ENCODE data around the gene LTBR. TPM values are rescaled to one million over a fixed set of nuclear protein-coding genes. Genes with fewer than 3 reads are reported as not detected.

Gene LTBR
- total RNA-seq, 3 donors from 2014 or later = 114 to 142 (median 135) TPM

DNA sequence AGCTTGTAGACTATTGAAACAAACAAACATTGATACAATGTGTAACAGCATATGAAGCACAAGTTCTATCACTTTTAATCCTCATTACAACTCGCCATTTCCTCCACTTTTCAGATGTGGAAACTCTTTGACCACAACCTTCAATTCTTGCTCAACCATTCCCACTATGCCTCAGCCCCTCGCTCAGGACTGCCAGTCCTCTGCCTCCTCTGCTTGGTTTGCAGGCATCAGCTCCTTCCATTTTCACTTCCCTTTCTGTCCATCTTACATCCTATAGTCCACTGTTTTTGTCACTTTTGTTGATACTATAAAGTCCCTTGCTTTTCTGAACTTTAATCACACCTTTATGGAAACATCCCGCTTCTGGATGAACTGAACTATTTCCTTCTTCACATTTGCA is 32.6 kb downstream of the LTBR start:
- DNase-seq (no peak), ATAC-seq (peak; percentile 20)
- H3K36me3 ChIP-seq (ENCODE audit: low read depth) = no peaks in the 10 kb centered on the region
- intact Hi-C loops (cut with DNase I, micrococcal nuclease) = no loop called here
- H3K9me3 ChIP-seq = no peaks in the 10 kb centered on the region
- TF ChIP-seq, protein P1, sequence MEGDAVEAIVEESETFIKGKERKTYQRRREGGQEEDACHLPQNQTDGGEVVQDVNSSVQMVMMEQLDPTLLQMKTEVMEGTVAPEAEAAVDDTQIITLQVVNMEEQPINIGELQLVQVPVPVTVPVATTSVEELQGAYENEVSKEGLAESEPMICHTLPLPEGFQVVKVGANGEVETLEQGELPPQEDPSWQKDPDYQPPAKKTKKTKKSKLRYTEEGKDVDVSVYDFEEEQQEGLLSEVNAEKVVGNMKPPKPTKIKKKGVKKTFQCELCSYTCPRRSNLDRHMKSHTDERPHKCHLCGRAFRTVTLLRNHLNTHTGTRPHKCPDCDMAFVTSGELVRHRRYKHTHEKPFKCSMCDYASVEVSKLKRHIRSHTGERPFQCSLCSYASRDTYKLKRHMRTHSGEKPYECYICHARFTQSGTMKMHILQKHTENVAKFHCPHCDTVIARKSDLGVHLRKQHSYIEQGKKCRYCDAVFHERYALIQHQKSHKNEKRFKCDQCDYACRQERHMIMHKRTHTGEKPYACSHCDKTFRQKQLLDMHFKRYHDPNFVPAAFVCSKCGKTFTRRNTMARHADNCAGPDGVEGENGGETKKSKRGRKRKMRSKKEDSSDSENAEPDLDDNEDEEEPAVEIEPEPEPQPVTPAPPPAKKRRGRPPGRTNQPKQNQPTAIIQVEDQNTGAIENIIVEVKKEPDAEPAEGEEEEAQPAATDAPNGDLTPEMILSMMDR (IDR thresholded peaks at IDR 0.05) = no peak
- no peak overlapping the region for H3K4me3 ChIP-seq
- peaks cover 5% of the 10 kb centered on the region for H3K4me1 ChIP-seq (ENCODE audit: low read depth)

DNA sequence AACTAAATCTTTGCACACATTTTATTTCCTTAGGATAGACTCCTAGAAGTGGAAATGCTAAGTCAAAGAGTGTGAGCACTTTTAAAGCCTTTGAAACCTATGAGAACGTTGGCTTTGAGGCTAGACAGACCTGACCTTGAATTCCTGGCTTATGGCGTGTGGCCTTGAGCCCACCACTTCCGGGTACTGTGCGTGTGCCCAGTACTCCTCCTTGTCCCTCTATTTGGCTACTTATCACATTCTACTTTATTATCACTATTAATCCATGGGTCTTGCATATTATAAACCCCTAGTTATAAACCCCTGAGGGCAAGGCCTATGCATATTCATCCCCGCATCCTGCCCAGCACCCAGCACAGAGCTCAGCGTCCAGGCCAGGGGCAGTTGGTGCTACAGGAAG is 34.8 kb downstream of the LTBR start:
- Histone ChIP-seq H3K9me3 (no peaks in the 10 kb centered on the region), H3K4me1 (ENCODE audit: low read depth) (peaks cover 11% of the 10 kb centered on the region), H3K36me3 (ENCODE audit: low read depth) (no peaks in the 10 kb centered on the region), H3K4me3 (no peak overlapping the region)
- ATAC-seq (no peak), DNase-seq (no peak)
- TF ChIP-seq, protein P1 (IDR thresholded peaks at IDR 0.05) = no peak
- intact Hi-C loops (cut with DNase I, micrococcal nuclease) = no loop called here

DNA sequence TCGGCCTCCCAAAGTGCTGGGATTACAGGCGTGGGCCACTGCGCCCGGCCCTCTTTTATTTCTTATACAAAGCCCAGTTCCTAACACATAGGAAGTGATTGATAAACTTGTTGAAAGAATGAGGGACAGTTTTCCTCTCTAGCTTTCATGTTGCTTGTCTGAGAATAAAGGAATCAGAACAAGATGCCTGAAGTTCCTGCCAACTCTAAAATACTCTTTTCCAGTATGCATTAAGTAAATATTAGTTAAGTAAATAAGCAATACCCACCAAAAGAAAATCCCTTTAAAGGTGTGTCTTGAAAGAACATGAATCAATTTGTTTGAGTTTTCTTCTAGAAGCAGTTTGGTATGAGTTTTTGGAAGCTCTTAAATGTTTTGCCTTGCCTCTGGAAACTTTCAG is 36.4 kb downstream of the LTBR start:
- Histone ChIP-seq H3K9me3 (no peaks in the 10 kb centered on the region), H3K36me3 (ENCODE audit: low read depth) (no peaks in the 10 kb centered on the region), H3K4me1 (ENCODE audit: low read depth) (peaks cover 11% of the 10 kb centered on the region), H3K4me3 (no peak overlapping the region)
- TF ChIP-seq, protein P1 (IDR thresholded peaks at IDR 0.05) = no peak
- intact Hi-C loops (cut with DNase I, micrococcal nuclease) = loop anchor here in 1 of 2 donors (5.0 kb wide), 1 partner anchor 117 kb away; no protein-coding TSS in a partner anchor
- no peak for ATAC-seq
- DNase-seq = no peak

DNA sequence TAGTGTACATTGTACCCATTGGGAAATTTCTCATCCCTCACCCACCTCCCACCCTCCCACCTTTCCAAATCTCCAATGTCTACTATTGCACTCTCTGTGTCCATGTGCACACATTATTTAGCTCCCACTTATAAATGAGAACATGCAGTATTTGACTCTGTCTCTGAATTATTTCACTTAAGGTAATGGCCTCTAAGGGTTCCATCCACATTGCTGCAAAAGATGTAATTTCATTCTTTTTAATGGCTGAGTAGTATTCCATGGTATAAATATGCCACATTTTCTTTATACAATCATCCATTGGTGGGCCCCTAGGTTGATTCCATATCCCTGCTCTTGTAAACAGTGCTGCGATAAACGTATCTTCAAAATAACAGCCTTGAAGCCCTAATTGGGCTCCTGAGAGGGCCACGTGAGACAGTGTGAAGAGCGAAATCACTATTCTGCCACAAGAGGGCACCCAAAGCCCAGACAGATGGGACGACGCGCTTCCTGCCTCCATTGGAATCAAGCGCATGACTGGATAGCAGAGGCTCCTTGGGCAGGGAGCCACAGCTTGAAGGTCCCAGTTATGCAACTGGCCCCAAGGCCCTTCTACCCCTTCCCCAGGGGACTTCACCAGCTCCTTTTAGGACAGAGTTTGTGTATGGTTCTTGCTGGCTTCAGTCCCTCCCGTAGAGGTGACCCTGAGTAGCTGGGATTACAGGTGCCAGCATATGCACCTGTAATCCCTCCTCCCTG is 39.5 kb downstream of the LTBR start:
- ATAC-seq (peak; percentile 98), DNase-seq (peak; percentile 79 to 87 (median 81))
- TF ChIP-seq, protein P1 (IDR thresholded peaks at IDR 0.05) = peak; percentile 76
- Histone ChIP-seq H3K9me3 (no peaks in the 10 kb centered on the region), H3K4me3 (no peak overlapping the region), H3K36me3 (ENCODE audit: low read depth) (no peaks in the 10 kb centered on the region), H3K4me1 (ENCODE audit: low read depth) (peaks cover 11% of the 10 kb centered on the region)
- intact Hi-C loops (cut with DNase I, micrococcal nuclease) = loop anchor here in 1 of 2 donors (5.0 kb wide), 1 partner anchor 114 kb away; no protein-coding TSS in a partner anchor

DNA sequence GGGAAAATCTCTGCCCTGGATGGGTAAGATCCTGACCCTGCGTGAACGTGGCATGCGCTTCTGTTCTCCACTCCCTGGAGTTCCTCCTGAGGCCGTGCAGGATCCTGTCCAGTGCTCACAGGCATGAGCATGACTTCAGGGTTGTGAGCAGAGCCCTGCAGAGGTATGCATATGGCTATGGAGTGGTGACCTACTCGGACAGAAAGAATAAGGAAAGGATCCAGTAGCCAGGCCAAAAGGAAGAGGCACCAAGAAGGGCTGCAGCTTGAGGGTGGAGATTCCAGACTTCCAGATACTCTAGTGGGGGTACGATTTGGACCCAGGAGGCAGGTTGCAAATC is 40.0 kb downstream of the LTBR start:
- DNase-seq (no peak), ATAC-seq (peak; percentile 24)
- H3K4me3 ChIP-seq = no peak overlapping the region
- TF ChIP-seq, protein P1 (IDR thresholded peaks at IDR 0.05) = no peak
- no peaks in the 10 kb centered on the region for H3K36me3 ChIP-seq (ENCODE audit: low read depth)
- H3K9me3 ChIP-seq = no peaks in the 10 kb centered on the region
- H3K4me1 ChIP-seq (ENCODE audit: low read depth) = peaks cover 11% of the 10 kb centered on the region
- intact Hi-C loops (cut with DNase I, micrococcal nuclease) = loop anchor here in 1 of 2 donors (5.0 kb wide), 1 partner anchor 113 kb away; no protein-coding TSS in a partner anchor
